Chondrocyte (in vitro differentiated cells): ENCODE measurements around the gene ST8SIA6. TPM values are rescaled to one million over a fixed set of nuclear protein-coding genes. Genes with fewer than 3 reads are reported as not detected.
A peak's percentile ranks its signal among the peaks of the same experiment; 100 is the strongest.

ENCODE experiments used
- DNase-seq: peaks from one replicate; pipeline ENCODE4 v3.0.0; 2021; ENCODE audit warnings: mixed read lengths, low spot score
- H3K27ac Mint-ChIP-seq: one replicate; pipeline ENCODE4 v1.8.0; 2021; ENCODE audit warnings: mild to moderate bottlenecking, moderate library complexity, mixed read lengths; ENCODE audit not compliant: unreplicated experiment
- H3K27me3 Mint-ChIP-seq: 2 replicates; pipeline ENCODE4 v1.8.0; 2021; ENCODE audit warnings: low read depth, mixed read lengths
- H3K36me3 Mint-ChIP-seq: 2 replicates; pipeline ENCODE4 v1.8.0; 2021; ENCODE audit warnings: low read depth, mixed read lengths
- H3K4me1 Mint-ChIP-seq: 2 replicates; pipeline ENCODE4 v1.8.0; 2021; ENCODE audit warnings: low read depth, mild to moderate bottlenecking, mixed read lengths
- H3K4me3 Mint-ChIP-seq: one replicate; pipeline ENCODE4 v1.8.0; 2021; ENCODE audit warnings: mild to moderate bottlenecking, moderate library complexity, mixed read lengths; ENCODE audit not compliant: unreplicated experiment
- H3K9me3 Mint-ChIP-seq: 2 replicates; pipeline ENCODE4 v1.8.0; 2021; ENCODE audit warnings: low read depth, mixed read lengths
- total RNA-seq: library from RNA; stranded (reverse); gene quantifications from 3 replicates; pipeline ENCODE4 v1.2.1, GENCODE V29; 2021
- TF ChIP-seq, protein P1 (sequence below): fragments of 200-600 bp; sonication (generic); IDR thresholded peaks from 2 replicates; pipeline ENCODE4 v1.5.0; 2021; ENCODE audit warnings: antibody characterized with exemption, mild to moderate bottlenecking, moderate library complexity

ST8SIA6 gene
- total RNA-seq, 1 donor from 2014 or later: not detected

DNA sequence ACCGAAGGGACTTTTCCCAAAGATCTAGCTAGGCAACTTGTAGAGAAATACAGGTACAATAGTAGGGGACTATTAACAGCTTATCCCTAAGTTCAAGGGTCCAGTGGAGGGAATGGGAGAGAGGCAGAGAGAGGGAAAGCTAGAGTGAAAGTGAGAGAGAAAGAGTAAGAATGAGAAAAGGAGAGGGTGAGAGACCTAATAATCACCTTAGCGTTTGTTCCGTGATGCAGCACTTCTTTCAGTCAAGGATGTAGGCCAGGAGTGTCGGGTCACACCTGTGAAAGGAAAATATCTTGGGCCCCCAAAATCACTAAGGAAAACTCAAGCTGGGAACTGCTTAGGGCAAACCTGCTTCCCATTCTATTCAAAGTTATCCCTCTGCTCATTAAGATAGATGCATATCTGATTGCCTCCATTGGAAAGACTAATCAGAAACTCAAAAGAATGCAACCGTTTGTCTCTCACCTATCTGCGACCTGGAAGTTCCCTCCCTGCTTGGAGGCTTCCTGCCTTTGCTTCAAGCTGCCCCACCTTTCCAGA, 75.2 kb downstream of the ST8SIA6 start:
- peaks cover 2% of the 10 kb centered on the region for H3K36me3 Mint-ChIP-seq
- no peaks in the 10 kb centered on the region for H3K9me3 Mint-ChIP-seq
- TF ChIP-seq, protein P1, sequence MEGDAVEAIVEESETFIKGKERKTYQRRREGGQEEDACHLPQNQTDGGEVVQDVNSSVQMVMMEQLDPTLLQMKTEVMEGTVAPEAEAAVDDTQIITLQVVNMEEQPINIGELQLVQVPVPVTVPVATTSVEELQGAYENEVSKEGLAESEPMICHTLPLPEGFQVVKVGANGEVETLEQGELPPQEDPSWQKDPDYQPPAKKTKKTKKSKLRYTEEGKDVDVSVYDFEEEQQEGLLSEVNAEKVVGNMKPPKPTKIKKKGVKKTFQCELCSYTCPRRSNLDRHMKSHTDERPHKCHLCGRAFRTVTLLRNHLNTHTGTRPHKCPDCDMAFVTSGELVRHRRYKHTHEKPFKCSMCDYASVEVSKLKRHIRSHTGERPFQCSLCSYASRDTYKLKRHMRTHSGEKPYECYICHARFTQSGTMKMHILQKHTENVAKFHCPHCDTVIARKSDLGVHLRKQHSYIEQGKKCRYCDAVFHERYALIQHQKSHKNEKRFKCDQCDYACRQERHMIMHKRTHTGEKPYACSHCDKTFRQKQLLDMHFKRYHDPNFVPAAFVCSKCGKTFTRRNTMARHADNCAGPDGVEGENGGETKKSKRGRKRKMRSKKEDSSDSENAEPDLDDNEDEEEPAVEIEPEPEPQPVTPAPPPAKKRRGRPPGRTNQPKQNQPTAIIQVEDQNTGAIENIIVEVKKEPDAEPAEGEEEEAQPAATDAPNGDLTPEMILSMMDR: no peak
- DNase-seq: no peak
- peaks cover 3% of the 10 kb centered on the region for H3K27me3 Mint-ChIP-seq
- no peak overlapping the region for H3K27ac Mint-ChIP-seq
- no peak overlapping the region for H3K4me3 Mint-ChIP-seq
- H3K4me1 Mint-ChIP-seq: peaks cover 11% of the 10 kb centered on the region

DNA sequence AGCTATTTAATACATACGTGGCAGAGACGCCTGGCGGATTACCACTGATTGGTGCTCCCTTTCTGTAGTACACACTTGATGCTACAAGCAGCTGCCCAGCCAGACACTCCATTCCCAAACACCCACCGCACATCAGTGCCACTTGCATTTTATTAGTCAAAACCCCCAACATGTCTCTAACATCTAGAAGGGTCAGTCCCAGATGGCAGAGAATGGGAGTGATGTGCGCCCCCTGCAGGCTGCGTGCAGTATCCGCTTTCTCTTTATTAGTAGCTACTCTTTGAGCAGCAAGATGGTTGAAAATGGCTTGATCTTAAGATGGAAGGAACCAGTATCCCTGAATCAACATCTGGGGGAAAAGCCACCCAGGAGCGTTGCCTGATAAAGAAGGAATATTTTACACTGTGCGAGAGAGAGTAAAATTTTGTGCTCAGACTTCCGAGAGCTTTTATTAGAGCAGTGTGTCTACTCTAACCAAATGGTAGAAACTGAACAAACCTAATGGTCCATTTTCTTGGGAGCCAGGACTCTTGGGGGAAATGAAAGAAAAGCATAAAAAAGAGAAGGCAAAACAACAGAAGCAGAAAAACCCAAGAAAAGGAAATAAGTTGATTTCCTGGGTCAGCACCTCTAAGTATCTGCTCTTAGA, 78.3 kb downstream of the ST8SIA6 start:
- Mint-ChIP-seq H3K4me3 (no peak overlapping the region), H3K27ac (no peak overlapping the region), H3K4me1 (no peaks in the 10 kb centered on the region), H3K36me3 (peaks cover 2% of the 10 kb centered on the region), H3K9me3 (no peaks in the 10 kb centered on the region), H3K27me3 (peaks cover 3% of the 10 kb centered on the region)
- DNase-seq: no peak
- TF ChIP-seq, protein P1: peak; percentile 69

- peaks cover 13% of the 10 kb centered on the region for H3K9me3 Mint-ChIP-seq
- H3K27me3 Mint-ChIP-seq: peaks cover 12% of the 10 kb centered on the region
- no peaks in the 10 kb centered on the region for H3K4me1 Mint-ChIP-seq
- no peak for DNase-seq
- TF ChIP-seq, protein P1: no peak
- no peak overlapping the region for H3K4me3 Mint-ChIP-seq
- peaks cover 2% of the 10 kb centered on the region for H3K36me3 Mint-ChIP-seq
- no peak overlapping the region for H3K27ac Mint-ChIP-seq
These were observed 85.6 kb downstream of the ST8SIA6 start for GRCh38 chr10:17368708-17369272.

- Mint-ChIP-seq H3K27ac (no peak overlapping the region), H3K4me1 (no peaks in the 10 kb centered on the region), H3K9me3 (peaks cover 13% of the 10 kb centered on the region), H3K4me3 (no peak overlapping the region), H3K36me3 (peaks cover 2% of the 10 kb centered on the region), H3K27me3 (peaks cover 15% of the 10 kb centered on the region)
- DNase-seq: no peak
- TF ChIP-seq, protein P1: no peak
These were observed 87.7 kb downstream of the ST8SIA6 start for GRCh38 chr10:17366705-17367104.

DNA sequence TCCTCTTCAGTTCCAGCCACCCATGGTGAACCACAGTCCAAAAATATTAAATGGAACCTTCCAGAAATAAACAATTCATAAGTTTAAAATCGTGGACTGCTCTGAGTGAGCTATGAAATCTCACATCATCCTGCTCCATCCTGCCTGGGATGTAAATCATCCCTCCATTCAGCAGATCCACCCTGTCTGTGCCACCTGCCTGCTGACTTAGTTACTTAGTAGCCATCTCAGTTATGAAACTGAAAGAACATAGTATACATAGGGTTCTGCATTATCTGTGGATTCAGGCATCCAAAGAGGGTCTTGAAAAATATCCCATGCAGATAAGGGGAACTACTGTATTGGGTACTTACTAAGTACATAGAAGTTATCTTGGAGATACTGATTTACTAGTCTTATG, 89.0 kb downstream of the ST8SIA6 start:
- peaks cover 2% of the 10 kb centered on the region for H3K36me3 Mint-ChIP-seq
- H3K4me3 Mint-ChIP-seq: no peak overlapping the region
- TF ChIP-seq, protein P1: no peak
- peaks cover 21% of the 10 kb centered on the region for H3K27me3 Mint-ChIP-seq
- DNase-seq: no peak
- H3K9me3 Mint-ChIP-seq: peaks cover 19% of the 10 kb centered on the region
- no peak overlapping the region for H3K27ac Mint-ChIP-seq
- H3K4me1 Mint-ChIP-seq: no peaks in the 10 kb centered on the region
